Pons (tissue), 1 donor: Measurements from ENCODE around the gene ATG14.
"Not testable (repeated sequence)": the region's sequence is repeated elsewhere in the genome, so short reads cannot be mapped to it uniquely, and the experiment has no call there.

Source experiments
- DNase-seq: peaks from one replicate; pipeline ENCODE4 v3.0.0-alpha.2; 2016; ENCODE audit warnings: low spot score

The ATG14 gene

GRCh38 chr14:55351111-55351510, 60.5 kb downstream of the ATG14 start:
- DNase-seq: no peak

GRCh38 chr14:55350461-55350860, 61.2 kb downstream of the ATG14 start:
- DNase-seq: no peak

GRCh38 chr14:55349565-55349964, 62.1 kb downstream of the ATG14 start:
- DNase-seq: no peak

GRCh38 chr14:55348766-55349453, 62.7 kb downstream of the ATG14 start:
- DNase-seq: no peak

DNA sequence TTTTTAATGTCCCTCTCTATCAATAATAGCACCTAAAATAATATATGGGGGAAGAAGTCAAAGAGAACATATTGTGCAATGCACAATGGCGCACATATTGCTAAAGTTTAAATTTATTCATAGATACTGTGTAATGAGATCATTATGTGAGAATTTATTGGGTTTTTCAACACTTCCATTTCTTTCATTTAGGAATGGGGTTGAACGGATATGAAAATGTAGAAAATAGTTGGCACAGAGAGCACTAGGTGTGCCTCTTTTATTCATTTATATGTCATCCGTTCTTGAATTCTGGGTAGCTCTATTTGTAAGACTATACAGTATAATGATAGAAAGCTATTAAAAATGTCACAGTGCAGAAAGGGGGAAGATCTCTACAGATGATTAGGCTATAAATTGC, 63.9 kb downstream of the ATG14 start:
- DNase-seq: no peak

DNA sequence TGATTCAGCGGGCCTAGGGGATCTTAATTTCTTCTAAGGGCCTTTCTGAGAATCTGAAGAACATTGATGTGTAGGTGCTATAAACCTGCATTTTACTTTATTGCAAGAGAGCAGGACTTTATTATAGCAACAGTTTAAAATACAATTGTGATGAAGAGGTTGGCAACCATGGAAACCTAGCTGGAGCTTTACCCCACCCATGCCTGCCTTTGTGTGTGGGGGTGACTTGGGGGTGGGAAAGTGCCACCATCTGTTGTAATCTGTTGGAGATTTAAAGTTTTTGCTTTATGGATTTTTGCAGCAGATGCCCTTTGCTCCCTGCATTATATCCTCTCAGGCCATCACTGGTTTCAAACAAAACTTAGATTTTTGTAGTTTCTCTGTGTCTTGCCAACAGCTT, 64.6 kb downstream of the ATG14 start:
- no peak for DNase-seq

DNA sequence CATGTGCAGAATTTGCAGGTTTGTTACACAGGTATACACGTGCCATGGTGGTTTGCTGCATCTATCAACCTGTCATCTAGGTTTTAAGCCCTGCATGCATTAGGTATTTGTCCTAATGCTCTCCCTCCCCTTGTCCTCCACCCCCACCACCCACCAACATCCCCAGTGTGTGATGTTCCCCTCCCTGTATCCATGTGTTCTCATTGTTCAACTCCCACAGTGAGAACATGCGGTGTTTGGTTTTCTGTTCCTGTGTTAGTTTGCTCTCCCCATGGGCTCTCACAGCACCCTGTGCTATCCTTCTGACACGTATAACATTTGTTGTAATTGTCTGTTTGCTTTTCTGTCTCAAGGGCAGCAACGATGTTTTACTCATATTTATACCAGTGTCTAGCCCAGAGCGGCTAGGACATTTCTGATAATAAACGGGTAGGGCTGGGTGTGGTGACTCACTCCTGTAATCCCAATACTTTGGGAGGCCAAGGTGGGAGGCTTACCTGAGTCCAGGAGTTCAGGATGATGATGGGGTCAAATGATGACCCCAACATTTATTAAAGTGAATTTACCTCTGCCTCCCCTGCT, 67.0 kb downstream of the ATG14 start:
- DNase-seq: not testable (repeated sequence)

DNA sequence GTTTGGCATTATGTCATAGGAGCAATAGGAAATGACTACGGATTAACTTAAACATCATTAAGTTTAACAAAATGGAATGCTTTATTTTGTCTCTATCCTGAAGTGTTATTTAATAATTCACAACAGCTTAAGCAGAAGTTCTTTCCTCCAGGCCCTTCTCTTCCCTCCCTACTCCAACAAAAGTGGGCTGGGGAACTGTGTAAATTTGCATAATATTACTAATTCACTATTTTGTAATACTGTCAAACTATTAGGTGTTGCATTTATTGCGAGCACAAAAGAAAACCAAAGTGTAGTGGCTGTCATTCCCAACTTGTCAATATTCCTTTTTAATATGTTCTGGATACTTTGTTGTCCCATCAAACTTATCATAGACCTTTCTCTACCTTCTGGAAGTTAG, 69.8 kb downstream of the ATG14 start:
- no peak for DNase-seq

DNA sequence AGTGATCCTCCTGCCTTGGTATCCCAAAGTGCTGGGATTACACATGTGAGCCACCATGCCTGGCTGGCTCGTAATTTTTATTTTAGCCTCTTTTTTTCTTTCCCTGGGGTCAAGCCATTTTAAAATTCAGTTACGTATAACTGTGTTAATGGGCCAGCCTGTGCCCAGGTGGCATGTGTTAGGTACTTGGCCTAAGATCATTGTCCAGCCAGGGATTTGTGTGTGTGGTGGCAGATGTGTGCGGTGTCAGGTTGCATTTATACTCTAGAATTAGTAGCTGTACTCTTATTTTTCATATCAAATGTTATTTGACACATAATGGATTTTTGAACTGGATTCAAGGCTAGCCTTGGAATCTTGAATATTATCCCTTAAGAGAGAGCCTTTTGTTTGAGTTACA, 71.1 kb downstream of the ATG14 start:
- no peak for DNase-seq

- DNase-seq: no peak
These were observed 71.9 kb downstream of the ATG14 start for GRCh38 chr14:55339770-55340169.

GRCh38 chr14:55336691-55337090, 74.9 kb downstream of the ATG14 start:
- no peak for DNase-seq

DNA sequence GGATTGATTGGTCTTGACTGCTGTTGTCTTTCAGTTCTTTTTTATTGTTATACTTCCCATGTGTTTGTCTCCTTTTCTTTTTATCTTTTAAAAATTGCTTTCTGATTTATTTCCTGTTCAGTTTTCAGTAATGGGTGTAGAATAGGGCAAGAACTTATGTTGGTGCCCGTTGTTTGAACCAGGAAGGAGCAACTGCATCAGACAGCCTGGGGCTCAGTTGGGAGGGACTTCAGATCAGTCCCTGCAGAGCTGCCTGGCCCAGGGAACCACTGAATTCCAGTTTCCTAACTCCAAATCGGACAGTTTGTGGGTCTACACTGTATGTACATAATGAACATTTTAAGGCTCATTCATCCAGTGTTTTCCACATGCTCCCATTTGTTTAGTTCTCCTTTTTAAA, 75.5 kb downstream of the ATG14 start:
- no peak for DNase-seq

DNA sequence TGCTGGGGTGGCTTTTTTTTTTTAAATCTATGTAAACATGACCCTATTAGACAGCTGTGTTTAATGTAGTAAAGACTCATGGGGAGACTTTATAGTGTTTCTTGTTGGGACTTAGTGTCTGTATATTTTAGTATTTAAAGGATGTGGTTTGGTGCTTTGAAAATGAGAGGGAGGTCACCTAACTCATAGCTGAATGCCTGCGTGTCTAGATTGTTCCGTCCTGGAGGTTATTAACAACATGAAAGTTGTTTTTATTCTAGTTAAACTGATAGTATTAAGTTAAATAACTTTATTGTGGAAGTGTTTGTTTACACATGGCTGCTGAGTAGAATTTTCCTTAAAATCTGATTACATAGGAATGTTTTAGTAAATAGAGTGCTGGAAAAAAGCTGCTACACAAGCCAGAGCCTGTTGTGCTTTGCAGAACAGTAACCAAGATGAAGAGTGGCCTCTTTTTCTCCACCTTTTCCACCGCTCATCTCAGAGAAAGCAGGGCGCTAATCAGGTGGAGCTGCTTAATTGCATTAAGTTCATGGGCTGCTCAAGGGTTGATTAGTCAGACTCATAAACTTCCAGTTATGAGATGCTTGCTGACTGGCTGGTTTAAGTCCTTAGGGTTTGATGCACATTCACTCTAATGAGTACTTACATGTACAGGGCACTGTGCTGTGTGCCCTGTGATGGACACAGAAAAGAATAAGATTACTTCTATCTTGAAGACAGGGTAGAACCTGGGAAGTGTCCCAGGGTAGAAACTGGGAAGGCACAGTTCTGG, 77.7 kb downstream of the ATG14 start:
- no peak for DNase-seq

DNA sequence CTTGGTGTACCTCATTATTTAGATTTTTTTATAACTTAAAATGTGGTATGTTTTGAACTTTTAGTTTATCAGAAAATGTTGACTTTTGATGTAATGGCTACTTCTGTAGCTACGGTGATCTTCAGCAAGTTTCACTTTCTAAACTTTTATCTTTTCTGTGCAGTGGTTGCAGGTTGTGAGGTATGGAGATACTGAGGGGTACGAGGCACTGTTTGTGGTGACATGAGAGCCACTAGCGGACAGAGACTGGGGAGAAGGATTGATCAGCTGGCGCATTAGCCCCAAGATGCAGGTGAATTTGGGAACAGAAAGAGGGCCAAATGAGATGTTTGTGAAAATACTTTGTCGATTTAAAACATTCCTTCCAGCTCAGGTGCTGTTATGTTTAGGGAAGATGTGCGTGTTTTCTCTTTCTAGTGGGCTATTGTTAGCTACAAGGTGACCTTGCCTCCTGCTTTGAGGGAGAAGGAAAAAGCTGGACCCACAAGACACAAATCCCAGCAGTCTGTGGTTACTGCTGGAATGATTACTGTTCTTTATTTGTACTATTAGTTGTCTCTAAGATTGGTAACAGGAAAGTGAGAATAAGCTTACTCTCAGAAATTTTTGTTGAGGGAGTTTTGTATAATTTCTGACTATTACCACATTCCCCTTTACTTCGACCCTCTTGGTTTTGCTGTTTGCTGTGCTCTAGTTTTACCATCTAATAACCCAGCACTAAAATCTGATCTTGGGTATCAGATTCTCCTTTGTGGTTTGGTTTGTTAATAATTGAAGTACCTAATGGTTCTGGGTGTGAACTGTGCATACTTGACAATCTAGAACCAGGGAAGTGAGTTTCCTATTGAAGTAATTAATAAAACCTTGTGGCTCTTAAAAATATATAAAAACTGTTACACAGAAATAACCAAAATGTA, 78.7 kb downstream of the ATG14 start:
- no peak for DNase-seq

DNA sequence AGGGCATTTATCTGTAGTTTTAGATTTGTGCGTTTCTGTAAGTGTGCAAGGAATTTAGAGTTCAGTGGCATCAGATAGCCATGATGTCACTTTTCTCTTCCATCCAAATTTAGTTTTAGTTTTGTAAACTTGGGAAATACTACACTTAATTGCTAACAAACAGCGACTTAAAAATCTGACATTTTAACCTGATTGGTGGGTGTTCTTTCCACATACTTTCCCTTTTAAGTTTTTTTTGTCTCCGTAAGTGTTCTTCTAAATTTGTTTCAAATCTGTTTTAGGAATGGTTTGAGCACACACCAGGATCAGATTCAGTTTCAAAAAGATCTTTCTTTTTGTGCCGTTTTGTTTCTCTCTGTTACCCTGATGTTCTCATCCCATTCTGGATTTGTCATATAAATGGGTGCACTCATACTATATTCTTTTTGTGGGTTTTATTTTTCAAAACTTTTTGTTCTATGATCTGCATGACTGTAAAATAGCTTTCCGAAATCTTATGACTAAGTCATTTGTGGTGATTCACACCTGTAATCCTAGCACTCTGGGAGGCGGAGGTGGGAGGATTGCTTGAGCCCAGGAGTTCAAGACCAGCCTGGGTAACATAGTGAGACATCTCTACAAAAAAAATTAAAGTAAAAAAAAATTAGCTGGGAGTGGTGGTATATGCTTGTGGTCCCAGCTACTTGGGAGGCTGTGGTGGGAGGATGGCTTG, 81.5 kb downstream of the ATG14 start:
- no peak for DNase-seq

GRCh38 chr14:55328317-55328716, 83.3 kb downstream of the ATG14 start:
- no peak for DNase-seq

DNA sequence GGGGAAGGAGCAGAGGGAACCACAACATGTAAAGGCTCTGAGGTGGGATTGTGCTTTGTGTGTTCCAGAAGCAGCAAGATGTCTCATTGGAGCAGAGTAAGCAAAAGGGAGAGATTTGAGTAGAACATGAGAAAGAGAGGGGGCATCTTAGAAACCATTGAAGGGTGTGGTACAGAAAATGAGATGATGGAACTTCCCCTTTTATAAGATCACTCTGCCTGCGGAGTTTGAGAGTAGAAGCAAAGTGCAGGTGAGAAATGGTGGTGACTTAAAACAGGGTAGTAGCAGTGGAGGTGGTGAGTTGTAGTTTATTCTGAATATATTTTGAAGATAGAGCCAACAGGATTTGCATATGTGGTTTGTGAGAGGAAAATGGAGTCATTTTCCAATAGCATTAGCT, 84.5 kb downstream of the ATG14 start:
- no peak for DNase-seq

DNA sequence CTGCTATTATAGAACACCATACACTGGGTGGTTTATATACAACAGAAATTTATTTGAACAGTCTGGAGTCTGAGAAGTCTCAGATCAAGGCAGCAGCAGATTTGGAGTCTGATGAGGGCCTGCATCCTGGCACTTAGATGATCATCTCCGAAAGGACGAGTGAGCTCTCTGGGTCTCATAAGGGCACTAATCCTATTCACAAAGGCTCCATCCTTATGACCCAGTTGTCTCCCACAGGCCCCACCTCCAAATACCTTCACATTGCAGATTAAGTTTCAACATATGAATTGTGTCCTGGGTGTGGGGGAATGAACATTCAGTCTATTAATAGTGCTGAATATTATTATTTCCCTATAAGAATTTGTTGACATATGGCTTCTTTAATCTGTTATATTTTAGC, 86.8 kb downstream of the ATG14 start:
- DNase-seq: no peak

- no peak for DNase-seq
These were observed 87.7 kb downstream of the ATG14 start for GRCh38 chr14:55323910-55324309.

GRCh38 chr14:55318694-55319093, 92.9 kb downstream of the ATG14 start:
- DNase-seq: no peak

- DNase-seq: no peak
These were observed 93.9 kb downstream of the ATG14 start for GRCh38 chr14:55317542-55318306.
